Measurements from ENCODE around the gene ZBTB3.
"Not testable (repeated sequence)": the region's sequence is repeated elsewhere in the genome, so short reads cannot be mapped to it uniquely, and the experiment has no call there.

GRCh38 chr11:62749931-62750330, 4.0 kb downstream of the ZBTB3 start:
- not testable (repeated sequence) for TF ChIP-seq EZH2 (IDR thresholded peaks at IDR 0.05; ENCODE audit: low read depth); CTCF (conservative IDR thresholded peaks at IDR 0.05)
